Brain microvascular endothelial cell (primary cell): ENCODE data around the gene PHLDB2.

ENCODE experiments used
- DNase-seq: peaks from one replicate; pipeline ENCODE4 v3.0.0-alpha.2; 2020
- H3K27ac ChIP-seq: fragments of 250-450 bp; sonication (Bioruptor Pico); 2 replicates; pipeline ENCODE4 v1.5.1; 2020; ENCODE audit warnings: mild to moderate bottlenecking, moderate library complexity
- H3K27me3 ChIP-seq: fragments of 250-450 bp; sonication (Bioruptor Pico); replicated peaks from 2 replicates; pipeline ENCODE4 v1.5.1; 2020; ENCODE audit warnings: mild to moderate bottlenecking
- H3K36me3 ChIP-seq: fragments of 250-450 bp; sonication (Bioruptor Pico); replicated peaks from 2 replicates; pipeline ENCODE4 v1.5.1; 2020; ENCODE audit warnings: mild to moderate bottlenecking
- H3K4me3 ChIP-seq: 2 replicates; pipeline ENCODE4 v1.5.1; 2011; ENCODE audit warnings: low read depth, mild to moderate bottlenecking, control low read depth, low read length, moderate library complexity
- in situ Hi-C: cut with HindIII; loops from 2 replicates; pipeline ENCODE4 v1.10.0; 2017; ENCODE audit warnings: low sequenced_read_pairs, low pct_ligation_motif_present
- TF ChIP-seq, protein P1 (sequence below): IDR thresholded peaks from 2 replicates; pipeline ENCODE4 v1.5.1; 2011; ENCODE audit warnings: low read depth, mild to moderate bottlenecking, moderate library complexity, low read length, control low read depth, inconsistent platforms; ENCODE audit errors: missing control alignments

The PHLDB2 gene

DNA sequence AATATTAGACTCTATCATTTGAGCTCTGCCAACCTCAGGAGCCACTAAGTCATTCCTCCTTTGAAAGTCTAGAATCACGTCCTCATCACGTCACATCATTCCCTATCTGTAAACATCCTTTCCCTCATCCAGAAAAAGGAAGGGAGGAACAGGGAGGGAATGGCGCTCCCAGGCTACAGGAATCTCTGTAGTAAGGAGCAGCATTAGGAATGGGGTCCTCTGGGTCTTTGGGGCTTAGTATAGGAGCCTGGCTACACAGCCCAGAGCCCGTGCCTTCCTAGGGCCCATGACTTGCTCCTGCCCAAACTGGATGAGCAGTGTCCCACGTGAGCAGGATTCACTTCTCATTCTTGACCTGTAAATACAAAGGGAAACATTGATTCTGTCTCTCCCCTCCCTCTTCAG, 141.3 kb downstream of the PHLDB2 start:
- Histone ChIP-seq H3K36me3 (no peaks in the 10 kb centered on the region), H3K4me3 (no peak overlapping the region), H3K27me3 (no peaks in the 10 kb centered on the region), H3K27ac (no peak overlapping the region)
- DNase-seq: no peak
- in situ Hi-C loops: no loop called here
- TF ChIP-seq, protein P1, sequence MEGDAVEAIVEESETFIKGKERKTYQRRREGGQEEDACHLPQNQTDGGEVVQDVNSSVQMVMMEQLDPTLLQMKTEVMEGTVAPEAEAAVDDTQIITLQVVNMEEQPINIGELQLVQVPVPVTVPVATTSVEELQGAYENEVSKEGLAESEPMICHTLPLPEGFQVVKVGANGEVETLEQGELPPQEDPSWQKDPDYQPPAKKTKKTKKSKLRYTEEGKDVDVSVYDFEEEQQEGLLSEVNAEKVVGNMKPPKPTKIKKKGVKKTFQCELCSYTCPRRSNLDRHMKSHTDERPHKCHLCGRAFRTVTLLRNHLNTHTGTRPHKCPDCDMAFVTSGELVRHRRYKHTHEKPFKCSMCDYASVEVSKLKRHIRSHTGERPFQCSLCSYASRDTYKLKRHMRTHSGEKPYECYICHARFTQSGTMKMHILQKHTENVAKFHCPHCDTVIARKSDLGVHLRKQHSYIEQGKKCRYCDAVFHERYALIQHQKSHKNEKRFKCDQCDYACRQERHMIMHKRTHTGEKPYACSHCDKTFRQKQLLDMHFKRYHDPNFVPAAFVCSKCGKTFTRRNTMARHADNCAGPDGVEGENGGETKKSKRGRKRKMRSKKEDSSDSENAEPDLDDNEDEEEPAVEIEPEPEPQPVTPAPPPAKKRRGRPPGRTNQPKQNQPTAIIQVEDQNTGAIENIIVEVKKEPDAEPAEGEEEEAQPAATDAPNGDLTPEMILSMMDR: no peak

DNA sequence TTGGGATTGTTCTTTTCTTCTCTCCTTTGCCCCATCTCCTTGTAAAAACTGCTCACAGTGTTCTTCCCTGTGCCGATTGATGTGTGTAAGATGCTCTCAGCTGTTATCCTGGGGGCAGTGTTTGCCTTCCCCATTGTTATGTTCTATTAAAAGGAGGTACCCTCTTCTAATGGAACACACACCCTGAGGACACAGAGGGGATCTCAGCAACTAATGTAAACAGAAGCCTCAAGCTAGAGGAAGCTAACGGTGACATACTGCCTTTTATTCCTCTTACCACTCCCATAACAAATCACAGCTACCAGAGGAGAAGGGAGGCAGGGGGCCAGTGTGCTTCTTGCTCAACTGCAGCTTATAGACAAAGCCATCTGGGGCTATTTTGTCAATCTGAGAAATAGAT, 141.9 kb downstream of the PHLDB2 start:
- in situ Hi-C loops: no loop called here
- TF ChIP-seq, protein P1: no peak
- H3K27me3 ChIP-seq: no peaks in the 10 kb centered on the region
- no peak for DNase-seq
- H3K27ac ChIP-seq: no peak overlapping the region
- H3K4me3 ChIP-seq: no peak overlapping the region
- H3K36me3 ChIP-seq: no peaks in the 10 kb centered on the region

DNA sequence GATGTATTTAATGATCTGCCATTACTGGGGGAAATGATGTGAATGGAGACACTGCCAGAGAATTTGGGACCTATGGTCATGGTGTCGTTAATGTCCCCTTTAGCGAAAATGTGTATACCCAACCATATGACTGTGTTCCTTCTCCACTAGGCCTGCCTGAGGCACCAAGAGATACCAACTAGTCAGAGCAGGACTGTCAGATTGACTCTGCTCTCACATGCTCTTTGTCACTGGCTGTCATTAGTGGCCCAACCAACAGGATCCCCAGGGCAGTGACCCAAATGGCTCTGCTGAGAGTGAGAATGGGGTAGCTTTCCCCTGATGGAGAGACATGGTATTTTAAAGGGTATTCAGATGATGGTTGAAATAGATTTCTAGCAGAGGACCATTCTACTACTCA, 142.5 kb downstream of the PHLDB2 start:
- TF ChIP-seq, protein P1: no peak
- Histone ChIP-seq H3K4me3 (no peak overlapping the region), H3K36me3 (no peaks in the 10 kb centered on the region), H3K27ac (no peak overlapping the region), H3K27me3 (no peaks in the 10 kb centered on the region)
- in situ Hi-C loops: no loop called here
- no peak for DNase-seq

DNA sequence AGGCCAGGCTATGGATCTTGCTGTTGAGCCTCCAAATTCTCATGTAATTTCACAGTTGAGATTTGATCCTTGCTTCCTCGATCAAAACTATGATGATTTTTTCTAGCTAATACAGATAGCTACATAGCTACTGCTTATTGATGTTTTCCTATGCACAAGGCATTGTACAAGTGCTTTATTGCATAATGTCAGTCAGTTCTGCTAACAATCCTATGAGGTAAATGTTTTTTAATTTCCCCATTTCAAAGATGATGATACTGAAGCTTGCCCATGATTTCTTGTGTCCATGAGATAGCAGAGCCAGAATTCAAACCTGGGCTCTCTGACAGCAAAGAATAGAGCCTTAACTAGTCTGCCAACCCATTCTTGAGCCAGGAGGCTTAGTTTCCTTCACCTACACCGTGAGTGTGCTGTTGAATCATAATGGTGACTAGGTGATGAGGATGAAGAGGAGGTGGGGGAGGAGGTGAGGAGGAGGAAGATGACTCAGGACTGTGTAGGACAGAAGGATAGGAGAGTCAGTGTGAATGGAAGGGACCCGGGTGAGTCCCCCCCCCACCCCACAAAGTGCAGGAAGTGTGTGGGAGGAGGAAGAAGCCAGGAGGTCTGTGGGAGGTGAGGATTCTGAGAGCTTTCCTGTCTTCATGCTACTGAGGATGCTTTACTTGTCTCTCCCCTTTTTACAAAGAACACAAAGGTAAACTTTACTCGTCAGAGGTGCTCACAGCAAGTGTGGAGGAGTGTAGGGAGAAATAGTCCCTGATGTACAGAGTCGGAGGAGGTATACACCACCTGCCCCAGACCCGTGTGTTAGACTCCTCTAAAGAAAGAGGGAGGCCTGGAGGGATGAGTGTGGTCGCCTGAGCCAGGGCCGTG, 143.3 kb downstream of the PHLDB2 start:
- in situ Hi-C loops: no loop called here
- TF ChIP-seq, protein P1: no peak
- DNase-seq: no peak
- H3K27me3 ChIP-seq: no peaks in the 10 kb centered on the region
- H3K27ac ChIP-seq: no peak overlapping the region
- H3K36me3 ChIP-seq: no peaks in the 10 kb centered on the region
- H3K4me3 ChIP-seq: no peak overlapping the region

DNA sequence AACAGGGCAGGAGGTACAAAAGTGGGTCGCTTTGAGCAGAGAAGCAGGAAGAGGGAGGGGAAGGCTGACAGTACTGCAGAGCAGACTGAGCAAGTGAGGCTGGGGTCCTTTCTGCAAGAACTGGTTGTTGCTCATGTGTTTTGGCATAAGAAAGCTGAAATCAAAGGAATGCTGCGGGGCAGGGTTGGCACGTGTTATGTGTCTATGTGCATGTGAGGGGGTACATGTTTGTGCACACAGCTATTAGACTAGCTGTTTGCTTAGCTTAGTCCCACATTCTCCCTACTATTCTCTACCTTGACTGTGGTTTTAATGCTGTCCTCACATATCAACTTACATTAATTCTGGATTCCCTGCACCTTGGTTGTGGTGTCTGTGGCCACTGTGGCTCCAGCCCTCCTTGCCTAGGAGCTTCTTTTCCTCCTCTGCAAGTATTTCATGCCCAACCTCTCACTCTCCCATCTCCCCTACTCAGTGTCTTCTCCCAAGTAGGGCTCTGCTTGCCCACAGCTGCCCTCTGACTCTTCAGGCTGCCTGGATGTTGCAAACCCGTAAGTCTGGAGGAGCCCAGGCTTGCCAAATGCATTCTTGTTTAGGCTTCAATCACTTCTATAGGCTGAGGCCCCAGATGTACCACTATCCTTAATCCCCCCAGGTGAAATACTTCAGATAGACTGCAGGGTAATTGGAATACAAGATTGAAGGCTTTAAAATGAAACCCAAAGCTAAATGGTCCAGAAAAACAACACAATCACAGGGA, 144.4 kb downstream of the PHLDB2 start:
- Histone ChIP-seq H3K4me3 (no peak overlapping the region), H3K36me3 (no peaks in the 10 kb centered on the region), H3K27me3 (no peaks in the 10 kb centered on the region), H3K27ac (no peak overlapping the region)
- TF ChIP-seq, protein P1: no peak
- in situ Hi-C loops: no loop called here
- DNase-seq: no peak
